ENCODE data around the gene USP17L19.
"Not testable (repeated sequence)": the region's sequence is repeated elsewhere in the genome, so short reads cannot be mapped to it uniquely, and the experiment has no call there.

- not testable (repeated sequence) for TF ChIP-seq CTCF, EZH2phosphoT487 (IDR thresholded peaks at IDR 0.05)
Measured at GRCh38 chr4:9247953-9248680, 5.1 kb upstream of the USP17L19 start, which contains the start of gene USP17L18.

All from neural progenitor cell (in vitro differentiated cells).